IMR-90 (cell line): ENCODE data around the gene P3R3URF. TPM values are rescaled to one million over a fixed set of nuclear protein-coding genes. Genes with fewer than 3 reads are reported as not detected.

Source experiments
- ATAC-seq: fragments of 200-7000 bp; cut with Tn5 transposase; 2 replicates; pipeline ENCODE4 v1.9.1; 2020; ENCODE audit warnings: low read depth, mild to moderate bottlenecking, moderate library complexity
- BruUV-seq: library from RNA; stranded (reverse); fragments of 400-500 nt; replicated peaks from 2 replicates; lab custom pipeline; 2021; lab: Mats Ljungman, UMichigan
- CTCF ChIA-PET: fragments of 300-600 bp; formaldehyde crosslinking; extraction: SDS; loops from one replicate; lab custom pipeline; 2021; ENCODE audit warnings: antibody characterized with exemption; lab: Yijun Ruan, JAX
- POLR2A ChIA-PET: fragments of 300-600 bp; sonication (Branson Sonifier 250); formaldehyde crosslinking; loops from one replicate; lab custom pipeline; 2022; ENCODE audit warnings: antibody characterized with exemption; ENCODE audit not compliant: unreplicated experiment; lab: Charles Lee
- DNase-seq: peaks from one replicate; pipeline ENCODE4 v3.0.0; 2013
- H2AFZ ChIP-seq: replicated peaks from 2 replicates; pipeline ENCODE3; 2013; ENCODE audit warnings: low read length, mild to moderate bottlenecking; ENCODE audit not compliant: poor library complexity
- H2AK5ac ChIP-seq: 2 replicates; pipeline ENCODE4 v1.6.1; 2013; ENCODE audit warnings: low read depth, low read length, inconsistent platforms
- H2AK9ac ChIP-seq: replicated peaks from 2 replicates; pipeline ENCODE3; 2013; ENCODE audit warnings: mild to moderate bottlenecking, low read depth, low read length, moderate library complexity; ENCODE audit not compliant: poor library complexity
- H2BK120ac ChIP-seq: 2 replicates; pipeline ENCODE4 v1.6.1; 2013; ENCODE audit warnings: low read depth, low read length, inconsistent platforms
- H2BK15ac ChIP-seq: 3 replicates; pipeline ENCODE4 v1.6.1; 2013; ENCODE audit warnings: low read depth, low read length, inconsistent platforms
- H2BK20ac ChIP-seq: 2 replicates; pipeline ENCODE4 v1.6.1; 2013; ENCODE audit warnings: low read depth, mild to moderate bottlenecking, inconsistent platforms, low read length, moderate library complexity
- H2BK5ac ChIP-seq: 2 replicates; pipeline ENCODE4 v1.6.1; 2013; ENCODE audit warnings: mild to moderate bottlenecking, low read depth, low read length, inconsistent platforms; ENCODE audit not compliant: poor library complexity, severe bottlenecking
- H3K14ac ChIP-seq: replicated peaks from 2 replicates; pipeline ENCODE4 v1.6.1; 2013; ENCODE audit warnings: low read depth, low read length, inconsistent platforms
- H3K18ac ChIP-seq: 2 replicates; pipeline ENCODE4 v1.6.1; 2013; ENCODE audit warnings: low read depth, low read length, control low read depth
- H3K23ac ChIP-seq: 2 replicates; pipeline ENCODE4 v1.6.1; 2013; ENCODE audit warnings: low read depth, low read length, inconsistent platforms
- H3K27ac ChIP-seq: 2 replicates; pipeline ENCODE4 v1.5.1; 2013; ENCODE audit warnings: mild to moderate bottlenecking, control low read depth, low read length; ENCODE audit not compliant: insufficient read depth
- H3K27me3 ChIP-seq: 2 replicates; pipeline ENCODE4 v1.6.1; 2013; ENCODE audit warnings: low read length; ENCODE audit not compliant: control insufficient read depth, insufficient read depth
- H3K36me3 ChIP-seq: 2 replicates; pipeline ENCODE4 v1.6.1; 2013; ENCODE audit warnings: low read length, mixed read lengths; ENCODE audit not compliant: control insufficient read depth, insufficient read depth
- H3K4ac ChIP-seq: 2 replicates; pipeline ENCODE4 v1.6.1; 2013; ENCODE audit warnings: low read depth, low read length, inconsistent platforms
- H3K4me1 ChIP-seq: 2 replicates; pipeline ENCODE4 v1.6.1; 2013; ENCODE audit warnings: low read length, mixed read lengths; ENCODE audit not compliant: control insufficient read depth, insufficient read depth
- H3K4me2 ChIP-seq: 2 replicates; pipeline ENCODE4 v1.6.1; 2013; ENCODE audit warnings: low read depth, mild to moderate bottlenecking, control low read depth, low read length, moderate library complexity
- H3K4me3 ChIP-seq: 2 replicates; pipeline ENCODE4 v1.5.1; 2013; ENCODE audit warnings: low read depth, mild to moderate bottlenecking, control low read depth, low read length, moderate library complexity; ENCODE audit not compliant: insufficient read depth
- H3K56ac ChIP-seq: 2 replicates; pipeline ENCODE4 v1.6.1; 2013; ENCODE audit warnings: low read length, inconsistent platforms; ENCODE audit not compliant: insufficient read depth; ENCODE audit errors: extremely low read depth
- H3K79me1 ChIP-seq, 2 experiments: 2 replicates each; pipeline ENCODE4 v1.6.1; 2013; ENCODE audit warnings: low read length in 2 of 2, inconsistent platforms in 1 of 2, low read depth in 1 of 2
- H3K9ac ChIP-seq: 2 replicates; pipeline ENCODE4 v1.6.1; 2013; ENCODE audit warnings: low read depth, low read length, control low read depth
- H3K9me1 ChIP-seq: 2 replicates; pipeline ENCODE4 v1.6.1; 2013; ENCODE audit warnings: low read length, inconsistent platforms; ENCODE audit not compliant: insufficient read depth
- H3K9me3 ChIP-seq: 2 replicates; pipeline ENCODE4 v1.6.1; 2013; ENCODE audit warnings: low read length; ENCODE audit not compliant: control insufficient read depth, insufficient read depth
- H4K20me1 ChIP-seq: 2 replicates; pipeline ENCODE4 v1.6.1; 2013; ENCODE audit warnings: low read length, inconsistent platforms; ENCODE audit not compliant: insufficient read depth
- H4K5ac ChIP-seq: 2 replicates; pipeline ENCODE4 v1.6.1; 2013; ENCODE audit warnings: mild to moderate bottlenecking, low read depth, low read length, control low read depth
- H4K8ac ChIP-seq, 2 experiments: 2 replicates each; pipeline ENCODE4 v1.6.1; 2013; ENCODE audit warnings: low read depth in 2 of 2, low read length in 2 of 2, control low read depth in 1 of 2, inconsistent platforms in 1 of 2
- H4K91ac ChIP-seq: 2 replicates; pipeline ENCODE4 v1.6.1; 2013; ENCODE audit warnings: low read depth, low read length, inconsistent platforms; ENCODE audit not compliant: insufficient read depth
- BHLHE40 ChIP-seq: fragments of 150-350 bp; IDR thresholded peaks from 2 replicates; pipeline ENCODE4 v1.6.1; 2016; ENCODE audit warnings: mild to moderate bottlenecking, low read depth, low read length
- CEBPB ChIP-seq: IDR thresholded peaks from 2 replicates; pipeline ENCODE4 v1.6.1; 2012; ENCODE audit warnings: low read depth, low read length, improper control_type of control experiment
- CTCF ChIP-seq: conservative IDR thresholded peaks from 2 replicates; pipeline ENCODE4 v1.5.1; 2012; ENCODE audit warnings: mild to moderate bottlenecking, low read depth, low read length, improper control_type of control experiment
- MAZ ChIP-seq: IDR thresholded peaks from 2 replicates; pipeline ENCODE4 v1.6.1; 2012; ENCODE audit warnings: low read depth, mild to moderate bottlenecking, low read length, improper control_type of control experiment, moderate library complexity, borderline replicate concordance
- MXI1 ChIP-seq: IDR thresholded peaks from 2 replicates; pipeline ENCODE4 v1.6.1; 2012; ENCODE audit warnings: low read depth, mild to moderate bottlenecking, low read length, moderate library complexity, borderline replicate concordance
- POLR2A ChIP-seq: IDR thresholded peaks from 2 replicates; pipeline ENCODE4 v1.6.1; 2012; ENCODE audit warnings: mild to moderate bottlenecking, low read depth, low read length
- RAD21 ChIP-seq: IDR thresholded peaks from 2 replicates; pipeline ENCODE4 v1.6.1; 2012; ENCODE audit warnings: low read length, improper control_type of control experiment
- SMC3 ChIP-seq: fragments of 150-350 bp; IDR thresholded peaks from 2 replicates; pipeline ENCODE4 v1.6.1; 2016; ENCODE audit warnings: low read depth, mild to moderate bottlenecking, antibody characterized with exemption, low read length, moderate library complexity
- WGBS, 2 experiments: methylation state at CpG; one replicate each; pipeline versions ENCODE4 v1.1.5 to v1.1.7; 2013; ENCODE audit warnings: missing lambda C conversion rate in 2 of 2; ENCODE audit not compliant: insufficient read length in 1 of 2; ENCODE audit errors: extremely low coverage in 2 of 2; 5-methylcytosine and 5-hydroxymethylcytosine counted together
- dilution Hi-C: fragments of 300-500 bp; cut with HindIII; formaldehyde crosslinking; loops from one replicate; pipeline ENCODE4 v1.14.3; 2018; ENCODE audit warnings: low sequenced_read_pairs; ENCODE audit not compliant: unreplicated experiment
- in situ Hi-C: fragments of 300-500 bp; cut with MboI; formaldehyde crosslinking; loops from 3 replicates; pipeline ENCODE4 v1.14.3; 2019; ENCODE audit warnings: low sequenced_read_pairs, inconsistent platforms, mixed read lengths
- intact Hi-C: fragments of 100-400 bp; cut with micrococcal nuclease; formaldehyde crosslinking; loops from 2 replicates; pipeline ENCODE4 v1.10.0; 2022
- polyA plus RNA-seq, 3 experiments: library from polyadenylated mRNA; depleted of rRNA; stranded (reverse); fragments of >200 nt; gene quantifications; 2 replicates each; pipeline ENCODE4 v1.2.3, GENCODE V29; 2012; ENCODE audit warnings: low replicate concordance in 1 of 3
- total RNA-seq: library from RNA; depleted of rRNA; stranded (reverse); fragments of >200 nt; gene quantifications from 2 replicates; pipeline ENCODE4 v1.2.3, GENCODE V29; 2012
- TF ChIP-seq, protein P1 (sequence below): fragments of 150-350 bp; IDR thresholded peaks from 2 replicates; pipeline ENCODE4 v1.6.1; 2017; ENCODE audit warnings: mild to moderate bottlenecking, antibody characterized with exemption, low read length, low read depth
- TF ChIP-seq, protein P2 (sequence below): fragments of 150-350 bp; IDR thresholded peaks from 2 replicates; pipeline ENCODE4 v1.6.1; 2016; ENCODE audit warnings: low read depth, mild to moderate bottlenecking, low read length, moderate library complexity, borderline replicate concordance

P3R3URF gene
- total and polyA plus RNA-seq, 2 of the 4 experiments (the other 2 are of a cell fraction), result not detected

- Histone ChIP-seq H2AFZ (peak overlapping the region; percentile 84), H2BK5ac (peak overlapping the region; percentile 76), H3K79me1 (peaks cover 0 to 6% of the 10 kb centered on the region in 2 experiments; a peak in 1 of 4 replicates), H3K4me2 (peak overlapping the region; percentile 84), H3K27ac (peak overlapping the region; percentile 94), H3K4ac (peak overlapping the region; percentile 84), H4K5ac (peak overlapping the region; percentile 77), H2BK15ac (peak overlapping the region; percentile 81; the same call in 2 of the 3 replicates), H3K14ac (peak overlapping the region; percentile 92), H2AK5ac (no peak overlapping the region), H2BK120ac (peak overlapping the region; percentile 97), H3K9me1 (0 out of 2 replicates have a peak, but pooled peaks cover 4% of the 10 kb centered on the region), H2BK20ac (peak overlapping the region; percentile 70; the same call in 1 of the 2 replicates), H4K8ac (peak overlapping the region; percentile 85 to 86), H3K23ac (peak overlapping the region; percentile 69; the same call in 1 of the 2 replicates), H2AK9ac (no peak overlapping the region), H3K27me3 (no peaks in the 10 kb centered on the region), H3K18ac (peak overlapping the region; percentile 87), H4K91ac (no peak overlapping the region; the same call in 1 of the 2 replicates), H3K36me3 (no peaks in the 10 kb centered on the region), H3K56ac (peak overlapping the region; percentile 92), H3K9ac (peak overlapping the region; percentile 74), H3K4me1 (peaks cover 8% of the 10 kb centered on the region), H4K20me1 (no peaks in the 10 kb centered on the region), H3K4me3 (peak overlapping the region; percentile 40), H3K9me3 (no peaks in the 10 kb centered on the region)
- ChIA-PET CTCF (no interaction called here), POLR2A (interaction anchor here (0.6 kb wide), 1 partner anchor 12 kb away, joined by 10 read pairs; no protein-coding TSS in a partner anchor)
- in situ Hi-C loops, result no loop called here
- no TSS peak for BruUV-seq
- dilution Hi-C loops, result no loop called here
- intact Hi-C loops, result no loop called here
- no CpG with 5 or more reads among the region's 3 CpGs for WGBS, 2 experiments
- TF ChIP-seq SMC3 (no peak), CTCF (no peak), MAZ (no peak), RAD21 (no peak), BHLHE40 (no peak), POLR2A (no peak), MXI1 (no peak), CEBPB (no peak)
- TF ChIP-seq, protein P1, sequence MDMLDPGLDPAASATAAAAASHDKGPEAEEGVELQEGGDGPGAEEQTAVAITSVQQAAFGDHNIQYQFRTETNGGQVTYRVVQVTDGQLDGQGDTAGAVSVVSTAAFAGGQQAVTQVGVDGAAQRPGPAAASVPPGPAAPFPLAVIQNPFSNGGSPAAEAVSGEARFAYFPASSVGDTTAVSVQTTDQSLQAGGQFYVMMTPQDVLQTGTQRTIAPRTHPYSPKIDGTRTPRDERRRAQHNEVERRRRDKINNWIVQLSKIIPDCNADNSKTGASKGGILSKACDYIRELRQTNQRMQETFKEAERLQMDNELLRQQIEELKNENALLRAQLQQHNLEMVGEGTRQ, result no peak
- TF ChIP-seq, protein P2, sequence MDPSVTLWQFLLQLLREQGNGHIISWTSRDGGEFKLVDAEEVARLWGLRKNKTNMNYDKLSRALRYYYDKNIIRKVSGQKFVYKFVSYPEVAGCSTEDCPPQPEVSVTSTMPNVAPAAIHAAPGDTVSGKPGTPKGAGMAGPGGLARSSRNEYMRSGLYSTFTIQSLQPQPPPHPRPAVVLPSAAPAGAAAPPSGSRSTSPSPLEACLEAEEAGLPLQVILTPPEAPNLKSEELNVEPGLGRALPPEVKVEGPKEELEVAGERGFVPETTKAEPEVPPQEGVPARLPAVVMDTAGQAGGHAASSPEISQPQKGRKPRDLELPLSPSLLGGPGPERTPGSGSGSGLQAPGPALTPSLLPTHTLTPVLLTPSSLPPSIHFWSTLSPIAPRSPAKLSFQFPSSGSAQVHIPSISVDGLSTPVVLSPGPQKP, result no peak
- peak; percentile 71 for ATAC-seq
- DNase-seq, result peak; percentile 76
Measured at GRCh38 chr1:46137916-46138315, 38.4 kb downstream of the P3R3URF start.
